GM18526 (cell line): ENCODE data around the gene ERC1.

Experiments
- POLR2A ChIP-seq: IDR thresholded peaks from 3 replicates; pipeline ENCODE4 v1.6.1; 2011; ENCODE audit not compliant: insufficient read length; ENCODE audit errors: extremely low read depth

ERC1 gene

GRCh38 chr12:1367331-1368291 lies 376.6 kb downstream of the ERC1 start:
- no peak for TF ChIP-seq POLR2A

DNA sequence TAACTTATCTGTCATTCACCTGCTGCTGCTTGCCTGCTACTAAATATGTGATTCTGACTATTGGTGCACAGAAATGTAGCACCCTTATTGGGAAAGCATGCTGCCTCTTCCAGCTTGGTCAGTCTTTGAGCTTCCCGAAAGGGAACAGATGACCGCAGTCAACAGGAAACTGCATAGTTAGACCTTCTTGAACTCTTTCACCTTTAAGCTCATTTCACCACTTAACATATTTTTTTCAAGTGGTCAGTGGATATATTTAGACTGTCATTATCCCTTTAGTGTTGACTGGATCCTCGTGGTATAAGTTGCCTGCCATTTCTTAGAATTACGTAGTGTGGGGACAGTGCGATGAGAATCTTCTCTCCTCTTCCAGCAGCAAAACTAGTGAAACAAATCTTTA lies 378.4 kb downstream of the ERC1 start:
- no peak for TF ChIP-seq POLR2A

DNA sequence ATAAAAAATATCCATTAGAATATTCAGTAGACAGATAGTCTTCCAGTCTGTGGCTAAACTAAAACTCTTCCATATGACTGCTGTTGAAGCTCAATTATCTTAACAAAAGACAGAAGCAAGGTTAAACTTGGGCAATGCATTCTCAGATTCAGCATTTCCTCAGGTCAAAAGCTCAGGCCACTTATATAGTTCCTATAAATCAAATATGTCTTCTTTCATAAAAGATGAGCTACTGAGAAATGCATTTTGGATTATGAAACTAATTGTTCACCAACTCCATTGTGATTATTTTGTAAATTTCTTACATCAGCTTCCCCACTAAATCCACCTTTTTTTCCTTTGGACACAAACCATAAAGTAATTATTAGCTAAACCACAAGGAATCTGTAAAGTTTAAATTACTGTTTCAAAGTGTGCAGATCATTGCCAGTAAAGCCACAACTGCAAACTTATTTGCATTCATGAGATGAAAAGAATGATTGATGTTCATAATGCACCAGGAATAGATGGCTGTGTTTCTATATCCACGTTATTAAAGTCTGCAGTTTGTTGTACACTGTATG lies 379.0 kb downstream of the ERC1 start:
- TF ChIP-seq POLR2A, result no peak

DNA sequence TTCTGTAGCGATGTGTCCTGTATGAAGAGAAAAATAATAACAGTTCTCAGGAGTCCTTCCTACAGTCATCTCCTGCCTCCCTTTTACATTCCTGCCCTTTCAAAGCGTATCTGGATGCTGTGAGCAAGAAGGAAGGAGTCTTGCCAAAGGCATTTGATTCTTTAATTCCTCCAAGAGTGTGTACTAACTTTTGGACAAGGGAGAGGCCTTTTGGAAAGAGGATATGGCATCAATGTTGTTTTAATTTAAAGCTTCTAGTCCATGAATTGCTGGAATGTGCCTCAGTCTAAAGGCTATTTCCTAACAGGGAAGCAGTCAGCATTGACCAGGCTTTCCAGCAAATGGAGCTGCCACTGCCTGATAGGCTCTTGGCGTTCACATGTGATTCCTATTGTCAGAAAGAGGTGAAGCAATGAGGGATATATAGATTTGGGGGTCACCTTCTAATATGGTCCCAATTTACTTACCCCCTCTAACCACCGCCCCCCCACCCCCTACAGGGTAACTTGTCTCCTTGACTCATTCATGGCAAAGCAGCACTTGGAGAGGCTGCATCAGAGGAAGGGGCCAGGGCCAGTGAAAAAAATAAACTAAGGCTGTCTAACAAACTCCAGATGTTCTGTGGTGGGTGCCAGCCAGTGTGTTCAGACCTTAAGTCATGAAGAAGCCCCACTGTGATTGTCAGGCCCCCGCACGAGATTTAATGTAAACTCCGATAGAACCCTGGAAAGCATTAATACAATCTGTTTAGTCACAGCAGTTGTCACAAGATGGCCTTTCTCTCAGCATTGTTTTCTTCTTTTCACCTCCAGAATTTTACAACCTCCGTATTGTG lies 383.1 kb downstream of the ERC1 start:
- no peak for TF ChIP-seq POLR2A

GRCh38 chr12:1375323-1375722 lies 384.3 kb downstream of the ERC1 start:
- TF ChIP-seq POLR2A, result no peak

GRCh38 chr12:1377117-1377516 lies 386.1 kb downstream of the ERC1 start:
- TF ChIP-seq POLR2A, result no peak

DNA sequence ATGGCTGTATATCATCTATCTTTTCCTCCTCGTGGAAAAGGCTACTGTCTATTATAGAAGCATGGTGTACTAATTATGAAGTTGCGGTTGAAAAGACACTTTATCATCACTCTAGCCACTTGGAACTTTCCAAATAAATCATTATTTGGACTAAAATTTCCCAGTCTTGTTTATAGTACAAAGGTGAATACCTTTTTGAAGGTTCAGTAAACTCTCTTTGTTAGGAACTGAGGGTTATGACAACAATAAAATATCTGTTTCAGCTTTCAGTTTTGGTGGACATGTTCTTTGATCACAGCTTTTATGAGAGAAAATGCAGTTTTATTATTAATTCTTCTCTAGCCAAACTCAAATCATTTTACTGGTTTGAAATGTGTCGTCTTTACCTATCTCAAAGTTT lies 386.7 kb downstream of the ERC1 start:
- TF ChIP-seq POLR2A, result no peak

GRCh38 chr12:1380171-1380851 lies 389.3 kb downstream of the ERC1 start:
- TF ChIP-seq POLR2A, result no peak

GRCh38 chr12:1382151-1382550 lies 391.1 kb downstream of the ERC1 start:
- no peak for TF ChIP-seq POLR2A

GRCh38 chr12:1382826-1383225 lies 391.8 kb downstream of the ERC1 start:
- no peak for TF ChIP-seq POLR2A

- no peak for TF ChIP-seq POLR2A
Measured at GRCh38 chr12:1383758-1384157, 392.7 kb downstream of the ERC1 start.

- TF ChIP-seq POLR2A, result no peak
Measured at GRCh38 chr12:1384910-1385309, 393.9 kb downstream of the ERC1 start.

DNA sequence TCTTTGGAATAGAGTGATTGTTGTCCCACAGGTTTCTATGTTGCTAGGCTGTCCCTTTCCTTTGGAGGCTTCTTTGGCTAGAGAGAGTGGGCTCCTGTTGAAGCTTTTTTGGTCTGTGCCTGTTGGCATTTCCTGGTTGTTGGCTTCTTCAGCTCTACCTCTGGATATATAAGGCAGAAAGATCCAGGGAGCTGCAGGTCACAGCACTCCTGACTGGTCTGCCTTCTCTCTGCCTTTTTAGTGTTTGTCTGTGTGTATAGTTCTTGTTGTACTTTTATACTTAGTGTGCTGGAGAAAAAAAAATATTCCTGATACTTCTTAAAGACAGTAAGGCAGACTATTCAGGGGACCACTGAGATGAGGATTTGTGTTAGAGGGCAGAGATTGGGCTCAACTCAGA lies 400.7 kb downstream of the ERC1 start:
- TF ChIP-seq POLR2A, result no peak

DNA sequence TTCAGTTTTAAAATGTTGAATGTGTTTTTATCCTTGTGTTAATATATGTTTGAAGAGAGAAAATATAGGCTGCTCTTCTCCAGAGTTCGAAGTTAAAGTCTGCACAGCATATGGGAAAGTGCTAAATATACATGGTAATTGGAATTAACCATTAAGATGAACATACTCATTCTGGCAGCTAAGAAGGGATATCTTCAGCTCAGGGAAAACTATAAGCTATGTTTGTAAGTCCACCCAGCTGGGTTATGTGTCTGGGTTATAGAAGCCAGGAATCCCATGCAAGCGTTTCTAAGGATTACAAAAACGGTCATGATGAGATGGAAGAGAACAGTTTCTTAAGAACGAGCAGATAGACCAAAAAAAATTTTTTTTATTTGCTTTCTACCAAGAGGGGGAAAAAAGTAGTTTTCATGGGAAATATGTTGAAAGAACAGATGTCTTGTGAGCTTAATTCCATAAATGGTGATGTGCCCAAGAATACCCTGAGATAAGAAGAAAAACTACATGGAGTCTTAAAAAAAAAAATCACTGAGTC lies 404.5 kb downstream of the ERC1 start:
- no peak for TF ChIP-seq POLR2A

DNA sequence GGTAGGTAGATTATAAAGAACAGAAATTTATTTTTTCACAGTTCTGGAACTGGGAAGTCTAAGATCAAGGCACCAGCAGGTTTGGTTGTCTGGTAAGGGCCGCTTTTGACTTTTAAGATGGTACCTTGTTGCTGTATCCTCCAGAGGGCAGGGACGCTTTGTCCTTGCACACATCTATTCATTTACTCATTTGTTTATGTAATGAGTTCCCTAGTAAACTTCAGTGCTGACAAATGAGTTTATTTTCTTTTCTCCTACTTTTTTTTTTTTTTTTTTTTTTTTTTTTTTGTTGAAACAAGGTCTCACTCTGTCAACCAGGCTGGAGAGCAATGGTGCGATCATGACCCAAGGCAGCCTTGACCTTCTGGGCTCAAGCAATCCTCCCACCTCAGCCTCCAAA lies 407.6 kb downstream of the ERC1 start:
- no peak for TF ChIP-seq POLR2A
